SK-N-SH (cell line): Measurements from ENCODE around the gene CFAP74.

Experiments
- CTCF ChIP-seq: fragments of 200-600 bp; sonication (generic); IDR thresholded peaks from 2 replicates; pipeline ENCODE4 v1.6.1; 2017; ENCODE audit warnings: antibody characterized with exemption, mild to moderate bottlenecking, moderate library complexity
- EP300 ChIP-seq, 2 experiments: IDR thresholded peaks; 2 replicates each; pipeline versions ENCODE4 v1.4.0 to v1.6.1; 2012; ENCODE audit warnings: borderline replicate concordance in 1 of 2, low read depth in 1 of 2, low read length in 1 of 2
- EZH2phosphoT487 ChIP-seq: fragments of 200-600 bp; sonication (generic); IDR thresholded peaks from 2 replicates; pipeline ENCODE4 v1.6.1; 2017; ENCODE audit warnings: low read depth, mixed run types, mild to moderate bottlenecking, antibody characterized with exemption, moderate library complexity, borderline replicate concordance
- FOXJ3 ChIP-seq: sonication (generic); formaldehyde crosslinking; IDR thresholded peaks from 2 replicates; pipeline ENCODE4 v1.5.1; 2020; ENCODE audit warnings: mild to moderate bottlenecking, missing genetic modification reagents
- GATA2 ChIP-seq: sonication (generic); formaldehyde crosslinking; IDR thresholded peaks from 2 replicates; pipeline ENCODE4 v1.5.0; 2020; ENCODE audit warnings: mild to moderate bottlenecking, missing genetic modification reagents
- NFIC ChIP-seq: IDR thresholded peaks from 2 replicates; pipeline ENCODE4 v1.4.0; 2012; ENCODE audit warnings: borderline replicate concordance
- POLR2AphosphoS5 ChIP-seq: IDR thresholded peaks from 2 replicates; pipeline ENCODE4 v1.6.1; 2012; ENCODE audit warnings: low read depth, low read length
- RCOR1 ChIP-seq: fragments of 150-350 bp; IDR thresholded peaks from 2 replicates; pipeline ENCODE4 v1.6.1; 2017; ENCODE audit warnings: antibody characterized with exemption, low read length
- RXRA ChIP-seq: IDR thresholded peaks from 2 replicates; pipeline ENCODE4 v1.4.0; 2012; ENCODE audit warnings: low read depth, mild to moderate bottlenecking, borderline replicate concordance
- TAF1 ChIP-seq: IDR thresholded peaks from 2 replicates; pipeline ENCODE4 v1.6.1; 2012; ENCODE audit warnings: low read depth, mild to moderate bottlenecking, low read length, moderate library complexity, borderline replicate concordance
- USF1 ChIP-seq: IDR thresholded peaks from 2 replicates; pipeline ENCODE4 v1.4.0; 2012; ENCODE audit warnings: low read depth, borderline replicate concordance
- YY1 ChIP-seq: IDR thresholded peaks from 2 replicates; pipeline ENCODE4 v1.4.0; 2012; ENCODE audit warnings: low read depth, mild to moderate bottlenecking

- TF ChIP-seq EZH2phosphoT487, result no peak
- TF ChIP-seq CTCF, result no peak
- no peak for TF ChIP-seq TAF1
- TF ChIP-seq RCOR1, result no peak
- TF ChIP-seq YY1, result no peak
- no peak for TF ChIP-seq FOXJ3
- no peak for TF ChIP-seq POLR2AphosphoS5
- TF ChIP-seq GATA2 (CRISPR knock-in tag), result no peak
- TF ChIP-seq EP300 (IDR thresholded peaks at IDR 0.05; ENCODE audit: borderline replicate concordance in 1 of 2, low read depth in 1 of 2, low read length in 1 of 2), result no peak
- TF ChIP-seq NFIC, result no peak
- TF ChIP-seq RXRA, result no peak
- TF ChIP-seq USF1, result no peak
Observed at GRCh38 chr1:2004856-2005255, 1.3 kb upstream of the CFAP74 start.
